Activated CD4-positive, alpha-beta T cell treated with anti-CD3 and anti-CD28 coated beads, Interleukin-2, amount 50 U/mL, for 4 hours (primary cell): Measurements from ENCODE around the gene TBC1D8.
A peak's percentile ranks its signal among the peaks of the same experiment; 100 is the strongest.

Experiments
- DNase-seq, 2 experiments: peaks; one replicate each; pipeline ENCODE4 v3.0.0-alpha.2; 2020

Gene TBC1D8

DNA sequence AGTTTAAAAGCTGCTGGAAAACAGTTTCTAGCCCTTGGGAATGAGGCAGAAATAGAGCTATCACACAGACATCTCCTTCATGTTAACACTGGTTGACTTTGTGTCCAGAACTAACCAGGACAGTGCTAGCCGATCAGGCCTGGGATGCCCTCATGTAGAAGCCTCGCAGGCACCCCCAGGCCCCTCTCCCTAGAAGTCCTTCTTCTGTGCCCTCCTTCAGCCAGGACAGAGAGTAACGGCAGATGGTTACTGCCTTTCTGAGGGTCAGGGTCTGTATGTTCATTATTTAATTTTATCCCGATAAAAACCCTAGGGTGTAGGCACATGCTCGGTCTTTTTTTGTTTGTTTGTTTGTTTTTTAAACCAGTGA lies 159.8 kb downstream of the TBC1D8 start:
- DNase-seq = no peak

DNA sequence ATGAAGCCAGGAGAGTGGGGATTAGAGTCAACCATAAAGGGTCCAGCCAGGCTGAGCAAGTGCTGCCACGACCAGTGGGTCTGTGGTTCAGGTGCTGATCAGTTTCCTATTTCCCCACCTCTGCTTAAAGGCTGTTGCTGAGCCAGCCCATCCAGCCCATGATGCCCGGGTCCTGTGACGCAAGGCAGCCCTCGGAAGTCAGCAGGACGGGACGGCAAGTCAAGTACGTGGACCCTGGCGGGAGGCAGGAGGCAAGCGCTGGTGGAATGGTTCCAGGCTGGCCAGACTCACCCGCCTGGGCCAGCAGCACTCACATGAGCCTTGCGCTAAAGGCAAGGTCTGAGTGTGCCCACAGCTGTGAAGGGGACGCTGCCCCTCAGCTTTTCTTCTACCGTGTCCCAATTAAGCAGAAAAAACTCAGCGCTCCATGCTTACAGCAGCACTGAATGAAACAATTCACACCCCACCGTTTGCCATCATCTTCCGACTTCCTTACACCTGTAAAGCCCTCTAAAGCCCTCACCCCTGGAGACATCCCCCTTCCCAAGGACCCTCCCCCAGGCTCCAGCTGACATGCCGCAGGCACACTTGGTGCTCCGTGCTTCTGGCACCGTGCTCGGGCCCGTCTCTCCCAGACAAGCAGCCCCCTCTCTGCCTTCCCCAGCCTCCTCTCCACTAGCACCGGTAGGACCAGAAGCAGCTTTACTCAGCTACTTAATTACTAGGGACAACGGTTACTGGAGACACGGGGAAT lies 160.4 kb downstream of the TBC1D8 start:
- DNase-seq = no peak

DNA sequence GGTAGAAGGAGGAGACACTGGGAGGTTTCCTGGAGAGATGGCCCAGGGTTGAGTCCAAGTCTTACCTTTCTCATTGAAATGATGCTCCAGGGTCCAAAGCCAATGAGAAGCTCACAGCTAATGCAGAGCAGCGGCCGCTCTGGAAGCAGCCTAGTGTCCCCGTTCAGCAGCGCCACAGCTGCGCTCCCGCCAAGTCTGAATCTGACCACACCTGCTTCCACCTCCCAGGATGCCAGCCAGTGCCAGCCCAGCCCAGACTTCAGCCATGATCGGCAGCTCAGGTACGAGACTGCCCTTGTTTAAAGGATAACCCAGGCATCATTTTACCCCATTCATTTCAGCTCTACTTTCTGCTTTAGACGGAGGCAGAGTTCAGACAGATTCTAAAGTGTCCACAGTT lies 161.0 kb downstream of the TBC1D8 start:
- no peak for DNase-seq

DNA sequence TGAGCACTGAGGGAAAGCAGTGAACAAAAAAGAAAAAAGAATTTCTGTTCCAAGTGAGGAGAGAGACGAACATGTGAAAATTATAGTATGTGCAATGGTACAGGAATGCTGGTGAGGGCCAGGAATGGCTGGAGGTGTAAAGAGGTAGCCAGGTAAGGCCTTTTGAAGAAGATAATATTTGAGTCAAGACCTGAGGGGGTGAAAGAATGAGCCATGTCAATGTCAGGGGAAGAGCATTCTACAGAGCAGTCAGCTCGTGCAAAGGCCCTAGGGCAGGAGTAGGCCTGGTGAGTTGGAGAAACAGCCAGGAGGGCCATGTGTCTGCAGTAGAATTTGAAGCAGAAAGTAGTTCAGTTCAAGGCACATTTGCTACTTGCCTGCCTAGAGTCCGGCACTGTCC lies 161.5 kb downstream of the TBC1D8 start:
- DNase-seq = no peak

DNA sequence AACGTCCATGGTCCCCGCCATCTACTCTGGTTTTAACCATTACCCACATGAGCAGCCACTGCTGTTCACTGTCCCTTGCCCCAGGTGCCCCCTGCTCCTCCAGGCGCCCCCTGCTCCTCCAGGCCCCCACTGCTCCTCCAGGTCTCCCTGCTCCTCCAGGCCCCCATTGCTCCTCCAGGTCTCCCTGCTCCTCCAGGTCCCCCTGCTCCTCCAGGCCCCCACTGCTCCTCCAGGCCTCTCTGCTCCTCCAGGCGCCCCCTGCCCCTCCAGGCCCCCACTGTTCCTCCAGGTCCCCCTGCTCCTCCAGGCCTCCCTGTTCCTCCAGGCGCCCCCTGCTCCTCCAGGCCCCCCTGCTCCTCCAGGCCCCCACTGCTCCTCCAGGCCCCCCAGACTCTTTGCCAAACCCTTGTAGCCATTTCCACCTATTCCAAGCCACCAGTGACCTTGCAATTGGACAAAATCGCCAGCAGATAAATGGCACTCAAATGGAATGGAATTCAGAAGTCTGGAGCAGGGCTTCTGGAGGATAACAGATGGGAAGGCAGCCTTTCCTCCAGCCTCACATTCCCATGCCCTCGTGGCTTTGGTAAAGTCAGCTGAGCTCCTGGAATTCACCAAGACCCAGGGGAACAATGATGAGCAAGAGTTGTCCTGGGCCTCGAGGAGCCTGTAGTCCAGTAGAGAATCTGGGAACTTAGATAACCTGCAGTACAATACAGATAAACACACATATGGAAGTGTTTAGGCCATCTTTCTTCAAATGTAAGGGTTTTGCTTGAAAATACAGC lies 162.4 kb downstream of the TBC1D8 start:
- DNase-seq = no peak

DNA sequence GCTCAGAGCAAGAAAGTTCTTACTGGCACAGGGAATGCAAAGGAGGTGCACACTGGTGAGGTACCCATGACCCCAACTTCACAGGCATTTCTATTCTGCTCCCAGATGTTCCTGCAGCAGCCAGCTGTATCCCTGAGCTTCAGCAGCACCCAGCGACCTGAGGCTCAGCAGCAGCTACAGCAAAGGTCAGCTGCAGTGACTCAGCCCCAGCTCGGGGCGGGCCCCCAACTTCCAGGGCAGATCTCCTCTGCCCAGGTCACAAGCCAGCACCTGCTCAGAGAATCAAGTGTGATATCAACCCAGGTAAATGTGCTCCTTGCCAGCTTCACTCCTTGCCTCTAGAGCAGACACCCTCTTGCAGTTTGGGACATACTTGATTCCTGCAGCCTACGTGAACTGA lies 163.2 kb downstream of the TBC1D8 start:
- DNase-seq = no peak

DNA sequence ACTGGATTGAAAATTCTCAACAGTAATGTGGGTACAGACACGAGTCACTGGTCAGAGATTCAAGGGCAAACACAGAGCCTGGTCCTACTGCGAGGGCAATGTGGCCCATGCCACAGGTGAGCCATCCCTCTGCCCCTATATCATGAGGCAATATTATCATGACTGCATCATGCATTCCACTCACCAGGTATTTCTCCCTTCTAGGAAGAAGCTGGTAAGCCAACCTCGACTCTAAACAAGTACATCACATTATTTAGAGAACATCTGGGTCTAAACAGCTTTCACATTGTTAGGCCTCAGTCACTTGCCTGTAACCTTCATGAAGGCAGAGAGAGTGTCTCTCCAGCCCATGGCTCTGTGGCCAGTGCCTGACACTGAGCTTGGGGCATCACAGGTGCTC lies 163.6 kb downstream of the TBC1D8 start:
- DNase-seq = no peak

DNA sequence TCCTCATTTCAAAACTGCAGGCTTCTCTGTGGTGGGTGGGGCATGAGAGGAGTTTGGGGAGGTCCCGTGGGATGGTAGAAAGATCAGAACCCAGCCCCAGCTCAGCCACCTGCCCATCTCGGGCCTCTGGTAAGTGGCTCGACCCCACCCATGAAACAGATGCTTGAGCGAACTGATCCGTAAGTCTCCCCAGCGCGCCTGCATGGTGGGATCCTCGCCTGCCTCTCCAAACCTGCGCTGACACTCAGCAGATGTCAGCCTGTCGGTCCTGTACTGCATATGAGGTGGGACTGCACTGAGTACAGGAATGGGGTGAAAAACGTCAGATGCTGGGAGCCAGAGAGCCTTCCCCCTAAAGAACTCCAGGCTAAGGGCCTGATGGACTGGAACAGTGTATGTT lies 165.0 kb downstream of the TBC1D8 start:
- no peak for DNase-seq

DNA sequence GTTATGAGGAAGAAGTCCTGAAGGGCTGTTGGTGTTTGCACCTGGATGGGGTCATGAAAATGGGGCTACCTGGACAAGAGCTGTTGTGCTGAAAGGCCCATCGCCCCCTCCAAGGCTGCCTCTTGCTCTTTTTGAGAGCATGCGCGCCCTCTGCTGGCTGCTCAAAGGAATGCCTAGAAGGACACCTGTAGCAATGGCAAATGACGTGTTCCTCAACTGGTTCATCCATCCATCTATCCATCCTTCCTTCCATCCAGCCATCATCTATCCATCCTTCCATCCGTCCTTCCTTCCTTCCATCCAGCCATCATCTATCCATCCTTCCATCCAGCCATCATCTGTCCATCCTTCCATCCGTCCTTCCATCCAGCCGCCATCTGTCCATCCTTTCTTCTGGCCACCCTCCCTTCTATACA lies 166.3 kb downstream of the TBC1D8 start:
- peak; percentile 75 to 78 for DNase-seq

DNA sequence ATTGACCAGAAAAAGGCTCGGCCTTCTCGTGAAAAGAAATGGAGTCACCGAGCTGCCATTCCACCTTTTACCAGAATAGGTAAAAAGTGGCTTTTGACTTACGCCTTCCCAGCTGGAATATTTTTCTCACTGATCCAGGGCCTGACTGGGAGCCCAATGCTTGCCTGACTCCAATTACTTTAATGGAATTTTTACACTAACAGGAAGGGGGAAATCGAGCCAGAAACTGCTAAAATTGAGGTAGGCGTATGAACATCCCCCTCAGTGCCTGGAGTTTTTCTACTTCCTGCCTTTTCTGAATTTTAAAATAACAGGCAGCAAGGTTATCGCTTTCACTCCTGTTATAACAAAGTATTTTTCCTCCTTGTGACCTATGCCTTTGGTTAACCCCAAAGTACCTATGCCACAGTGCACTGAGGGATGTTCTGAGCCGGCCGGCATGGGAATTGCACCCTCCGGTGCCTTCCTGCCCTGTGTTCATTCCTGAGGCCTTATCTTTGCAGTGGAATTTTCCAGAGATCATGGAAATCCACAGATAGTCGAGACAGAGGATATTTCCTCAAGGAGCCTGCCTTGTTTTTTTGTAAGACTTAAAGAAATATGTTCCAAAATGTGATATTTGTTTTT lies 167.4 kb downstream of the TBC1D8 start:
- DNase-seq = no peak

DNA sequence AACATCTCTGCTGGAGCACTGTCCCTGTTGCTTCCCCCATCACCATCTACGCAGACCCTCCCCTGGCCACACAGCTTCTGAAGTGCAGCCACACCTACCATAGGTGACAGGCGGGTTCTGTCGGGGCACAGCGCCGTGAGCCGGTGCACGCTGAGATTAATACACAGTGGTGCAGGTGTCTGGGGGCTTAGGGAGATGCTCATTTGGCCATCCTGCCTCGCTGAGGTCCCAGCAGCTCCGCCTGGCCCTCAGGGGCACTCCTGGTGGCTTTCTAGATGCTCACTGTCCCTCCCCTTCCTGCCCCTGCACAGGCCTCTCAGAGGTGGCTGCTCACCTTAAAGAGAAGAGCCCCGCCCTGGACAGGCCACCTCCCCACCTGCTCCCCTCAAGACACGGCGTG lies 168.0 kb downstream of the TBC1D8 start:
- no peak for DNase-seq

DNA sequence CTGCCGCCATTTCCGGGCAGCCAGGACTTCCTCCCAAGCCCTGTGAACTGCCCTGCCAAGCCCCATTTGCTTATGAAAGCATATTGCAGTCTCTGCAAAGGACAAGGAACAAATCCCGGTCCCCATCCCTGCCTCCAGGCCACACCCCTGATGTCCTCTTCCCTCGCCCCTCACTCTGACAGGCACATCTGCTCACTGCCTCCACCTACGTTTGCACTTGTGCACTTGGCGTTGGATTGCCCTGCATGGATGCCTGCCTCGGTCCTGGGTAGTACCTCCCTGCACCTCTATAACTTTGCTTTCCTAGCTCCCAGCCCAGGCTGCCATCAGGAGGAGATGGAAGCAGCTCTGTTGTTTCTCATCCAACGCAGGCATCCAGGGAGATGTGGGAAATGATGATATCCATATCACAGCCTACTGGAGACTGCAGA lies 168.7 kb downstream of the TBC1D8 start:
- no peak for DNase-seq

DNA sequence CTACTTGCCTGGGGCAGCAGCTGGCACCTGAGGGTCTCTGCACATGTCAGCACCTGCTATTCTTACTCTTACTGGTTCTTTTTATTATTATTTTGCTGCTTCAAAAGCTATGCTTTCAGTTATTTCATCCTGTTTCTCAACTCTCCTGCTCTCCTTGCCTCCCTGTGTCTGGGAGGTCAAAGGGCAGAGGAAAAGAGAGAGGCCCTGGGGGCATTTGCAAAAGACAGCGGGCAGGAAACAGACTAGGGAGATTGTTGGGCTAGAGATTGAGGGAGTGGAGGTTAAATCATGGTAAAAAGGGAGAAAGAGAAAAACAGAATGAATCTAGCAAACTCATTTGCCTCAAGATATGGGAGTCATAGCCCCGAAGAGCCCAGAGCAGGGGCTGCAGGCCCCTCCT lies 170.2 kb downstream of the TBC1D8 start:
- DNase-seq = no peak

DNA sequence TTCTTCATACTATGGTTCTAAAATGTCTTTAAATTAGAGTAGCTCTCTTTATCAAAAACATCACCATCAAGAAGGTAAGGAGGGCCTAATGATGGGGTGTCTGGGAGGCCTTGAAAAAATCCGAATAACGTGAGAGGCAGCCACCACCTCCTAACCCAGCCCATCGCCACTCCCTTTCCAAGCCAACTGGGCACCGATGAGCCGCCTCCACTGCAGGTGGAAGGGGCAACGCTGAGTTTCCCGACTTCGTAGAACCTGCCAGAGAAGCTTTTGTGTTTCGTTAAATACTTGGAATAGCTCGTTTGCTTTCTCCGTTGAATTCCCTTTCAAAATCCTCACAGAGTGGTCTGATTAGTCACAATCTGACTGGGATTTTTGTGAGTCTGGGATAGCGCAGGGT lies 171.1 kb downstream of the TBC1D8 start:
- DNase-seq = no peak

DNA sequence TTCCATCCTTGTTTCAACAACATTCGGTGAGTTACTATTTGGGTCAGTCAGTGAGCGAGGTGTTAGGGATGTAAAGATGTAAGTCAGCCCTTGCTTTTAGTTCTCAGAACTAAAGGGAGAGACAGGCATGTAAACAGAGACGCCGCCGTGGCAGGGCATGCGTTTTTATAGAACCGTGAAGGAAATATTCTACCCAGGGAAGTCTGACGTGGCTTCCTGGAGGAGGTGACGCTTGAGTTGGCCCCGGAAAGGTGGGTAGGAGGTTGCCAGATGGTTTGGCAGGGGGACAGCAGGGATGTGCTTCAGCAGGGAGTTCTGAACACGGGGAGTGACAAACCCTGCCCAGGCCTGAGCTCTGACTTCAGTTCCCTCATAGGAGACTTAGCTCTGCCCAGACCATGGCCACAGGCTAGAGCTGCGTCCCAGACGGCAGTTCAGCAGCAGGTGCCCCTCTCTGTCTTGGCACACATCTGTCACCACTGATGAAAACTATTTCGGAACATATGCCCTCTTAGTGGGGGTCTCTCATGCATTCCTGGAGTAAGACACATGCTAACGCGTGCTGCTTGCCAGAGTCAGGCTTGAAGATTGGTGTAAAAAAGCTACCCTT lies 172.5 kb downstream of the TBC1D8 start:
- no peak for DNase-seq

DNA sequence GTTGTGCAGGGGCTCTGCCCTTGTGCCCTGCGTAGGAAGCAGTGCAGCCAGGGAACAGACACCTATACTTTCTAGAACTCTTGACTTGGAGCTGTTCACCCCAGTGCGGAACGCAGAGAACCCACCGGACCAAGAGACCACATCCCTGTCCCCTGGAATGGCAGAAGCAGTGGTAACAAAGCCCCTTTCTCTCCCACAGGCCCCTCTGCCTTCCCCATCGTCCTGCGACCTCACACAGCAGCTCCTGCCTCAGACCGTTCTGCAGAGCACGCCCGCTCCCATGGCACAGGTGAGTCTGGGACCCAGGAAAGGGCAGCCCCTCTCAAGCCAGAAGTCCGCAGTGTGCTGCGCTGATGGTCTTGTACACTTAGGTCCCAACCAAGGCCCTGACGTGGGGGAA lies 173.7 kb downstream of the TBC1D8 start:
- DNase-seq = no peak

DNA sequence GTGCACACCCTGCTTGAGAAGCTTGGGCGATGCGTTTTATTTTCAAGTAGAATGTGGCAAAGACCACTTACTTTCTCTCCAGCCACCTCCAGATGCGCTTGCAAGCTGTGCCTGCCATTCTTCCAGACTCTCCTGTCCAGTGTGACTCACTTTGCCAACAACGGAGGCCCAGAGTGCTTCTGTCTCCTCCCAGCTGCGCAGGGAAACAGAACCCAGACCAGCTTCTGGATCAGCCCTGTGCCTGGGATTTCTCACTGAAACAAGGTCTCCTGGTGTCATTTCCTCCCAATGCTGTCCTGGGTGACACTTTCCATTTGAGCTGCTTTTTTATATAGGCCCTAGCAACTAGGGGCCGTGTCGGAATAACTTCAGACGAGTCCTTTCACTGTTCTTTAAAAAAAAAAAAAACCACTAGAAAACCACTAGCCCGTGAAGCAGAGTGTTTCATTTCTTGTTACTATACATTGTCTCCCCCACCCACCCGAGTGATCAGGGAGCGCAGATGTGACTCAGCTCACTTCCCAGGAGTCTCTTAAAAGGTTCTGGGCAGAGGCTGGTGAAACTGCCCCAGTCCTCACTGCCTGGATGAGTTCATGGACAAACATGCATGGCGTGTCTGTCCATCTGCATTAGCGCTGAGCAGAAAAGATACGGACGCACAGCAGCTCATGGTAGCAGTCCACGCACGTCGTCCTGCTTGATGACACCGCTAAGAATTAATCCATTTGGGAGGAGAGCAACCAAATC lies 174.4 kb downstream of the TBC1D8 start:
- DNase-seq = no peak

DNA sequence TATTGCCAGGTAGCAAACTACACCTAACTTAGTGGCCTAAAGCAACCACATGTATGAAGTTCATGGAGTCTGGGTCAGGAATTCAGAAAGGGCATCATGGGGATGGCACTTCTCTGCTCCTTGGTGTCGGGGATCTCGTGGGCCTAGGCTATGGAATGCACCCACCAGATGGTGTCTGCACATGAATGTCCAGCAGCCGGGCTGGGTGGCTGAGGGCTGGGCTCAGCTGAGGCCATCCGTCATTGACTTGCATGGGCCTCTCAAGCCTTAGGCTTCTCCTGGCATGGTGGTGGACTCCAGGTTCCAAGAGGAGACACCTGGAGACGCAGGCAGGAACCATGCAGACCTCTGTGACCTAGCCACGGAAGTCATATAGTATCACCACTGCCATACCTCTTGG lies 175.1 kb downstream of the TBC1D8 start:
- no peak for DNase-seq

DNA sequence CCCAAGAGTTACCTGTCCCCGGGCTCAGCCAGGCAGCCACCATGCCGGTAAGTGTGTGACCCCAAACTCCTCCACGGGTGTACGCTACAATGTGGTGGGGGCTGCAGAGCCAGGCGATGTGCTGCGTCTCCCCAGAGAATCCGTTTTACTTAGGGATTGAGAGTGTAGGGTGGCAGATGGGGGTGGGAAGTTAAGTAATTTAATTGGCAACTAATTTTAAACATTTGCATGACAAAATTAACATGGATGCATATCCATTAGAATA lies 175.7 kb downstream of the TBC1D8 start:
- no peak for DNase-seq

DNA sequence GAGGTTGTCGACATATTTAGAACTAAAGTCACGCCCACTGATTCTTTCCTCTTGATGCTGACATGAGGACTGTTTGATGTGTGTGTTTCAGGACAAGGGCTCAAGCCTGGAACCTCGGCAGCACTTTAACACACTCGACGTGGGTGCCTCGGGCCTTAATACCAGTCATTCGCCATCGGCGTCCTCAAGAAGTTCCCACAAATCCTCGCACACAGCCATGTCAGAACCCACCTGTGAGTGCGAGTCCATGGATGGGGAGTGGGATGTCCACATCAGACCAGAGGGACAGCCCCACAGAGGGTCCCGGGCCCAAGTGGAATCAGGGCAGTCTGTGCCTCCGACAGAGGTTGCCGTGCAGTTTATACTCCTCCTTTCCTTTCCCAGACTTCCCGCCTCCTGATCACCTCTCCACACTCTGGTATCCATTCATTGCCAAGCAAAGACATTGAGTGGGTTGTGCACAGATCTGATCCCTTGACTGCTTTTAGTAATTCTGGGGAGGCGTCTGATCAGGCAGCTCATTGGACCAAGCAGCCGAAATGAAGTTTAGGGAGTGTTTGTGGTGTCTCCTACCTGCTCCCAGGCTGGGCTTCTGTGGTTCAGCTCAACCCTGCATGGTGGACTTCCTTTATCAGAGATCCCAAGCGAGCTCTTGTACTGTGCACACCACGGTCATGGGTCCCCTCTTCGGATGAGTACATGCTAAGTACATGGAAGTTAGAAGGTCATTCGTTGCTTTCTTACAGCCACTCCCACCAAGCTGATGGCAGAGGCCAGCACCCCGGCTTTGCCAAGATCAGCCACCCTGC lies 176.3 kb downstream of the TBC1D8 start:
- no peak for DNase-seq

DNA sequence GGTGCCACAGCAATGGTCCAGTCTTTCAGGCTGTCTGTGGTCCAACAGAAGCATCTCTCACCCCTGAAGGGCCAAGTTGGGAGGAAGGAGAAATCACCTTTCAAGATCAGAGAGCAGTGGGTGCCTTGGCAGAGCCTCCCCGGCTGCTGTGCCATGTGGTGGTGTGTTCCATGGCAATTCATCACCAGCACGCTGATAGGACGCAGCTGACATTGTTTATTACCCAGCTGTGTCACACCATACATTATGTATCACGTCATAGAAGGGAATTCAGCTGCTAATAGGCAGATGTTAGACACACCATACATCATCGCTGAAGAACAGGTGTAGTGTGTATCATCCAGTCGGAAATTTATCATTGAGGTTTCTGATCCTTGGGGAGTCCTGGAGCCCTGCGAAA lies 178.7 kb downstream of the TBC1D8 start:
- DNase-seq = no peak

DNA sequence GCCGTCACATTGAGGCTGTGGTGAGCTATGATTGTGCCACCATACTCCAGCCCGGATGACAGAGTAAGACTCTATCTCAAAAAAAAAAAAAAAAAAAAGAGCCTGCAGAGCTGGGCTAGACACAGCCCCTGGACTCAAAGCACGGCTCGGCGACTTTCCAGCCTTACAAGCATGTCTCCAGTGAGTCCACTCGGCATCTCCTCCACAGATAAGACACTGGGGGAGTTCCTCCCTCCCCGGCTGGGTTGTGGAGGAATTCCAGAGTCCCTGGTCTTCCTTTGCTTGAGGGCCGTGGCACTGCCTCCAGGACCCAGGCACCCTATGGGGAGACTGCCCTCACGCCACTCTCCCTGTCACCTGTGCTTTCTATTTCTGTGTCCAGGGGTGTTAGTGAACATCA lies 180.0 kb downstream of the TBC1D8 start:
- DNase-seq = no peak
